GM12878 (cell line): Measurements from ENCODE around the gene TMEM61. TPM values are rescaled to one million over a fixed set of nuclear protein-coding genes. Genes with fewer than 3 reads are reported as not detected.

ENCODE experiments used
- ATAC-seq: fragments of 200-7000 bp; cut with Tn5 transposase; 3 replicates; pipeline ENCODE4 v1.9.1; 2020; ENCODE audit warnings: mild to moderate bottlenecking, moderate library complexity
- BruUV-seq: library from RNA; stranded (reverse); fragments of 400-500 nt; replicated peaks from 2 replicates; lab custom pipeline; 2021; lab: Mats Ljungman, UMichigan
- CTCF ChIA-PET: fragments of 300-600 bp; sonication (Branson Sonifier 250); formaldehyde crosslinking; extraction: SDS; loops from one replicate; lab custom pipeline; 2021; ENCODE audit warnings: inconsistent platforms; lab: Yijun Ruan, JAX
- POLR2A ChIA-PET: fragments of 350-600 bp; formaldehyde crosslinking; extraction: SDS; loops from one replicate; lab custom pipeline; 2021; ENCODE audit warnings: inconsistent platforms; lab: Charles Lee
- RAD21 ChIA-PET: fragments of 300-600 bp; sonication (Branson Sonifier 250); formaldehyde crosslinking; loops from one replicate; lab custom pipeline; 2023; ENCODE audit warnings: antibody characterized with exemption; ENCODE audit not compliant: unreplicated experiment; lab: Charles Lee
- SMC1A ChIA-PET: fragments of 300-600 bp; sonication (Branson Sonifier 250); formaldehyde crosslinking; loops from one replicate; lab custom pipeline; 2023; ENCODE audit not compliant: unreplicated experiment, uncharacterized antibody; lab: Charles Lee
- DNase-seq: peaks from one replicate; pipeline ENCODE4 v3.0.0-alpha.2; 2011; ENCODE audit warnings: low read depth, low spot score
- FAIRE-seq: peaks from 3 replicates; lab custom pipeline; 2011; peaks lifted over from hg19 to GRCh38; lab: Jason Lieb, UNC
- H2AFZ ChIP-seq: 2 replicates; pipeline ENCODE4 v1.6.0; 2011; ENCODE audit warnings: low read depth, low read length, control low read depth; ENCODE audit not compliant: control insufficient read depth
- H3K27ac ChIP-seq: 2 replicates; pipeline ENCODE4 v1.5.1; 2011; ENCODE audit warnings: control low read depth; ENCODE audit not compliant: control insufficient read depth, insufficient read depth
- H3K27me3 ChIP-seq, 2 experiments: replicated peaks in 1 of 2; 2 replicates each; pipeline versions ENCODE4 v1.6.0 to v1.6.1; 2011; ENCODE audit warnings: low read length in 1 of 2; ENCODE audit not compliant: control insufficient read depth in 2 of 2, insufficient read depth in 2 of 2
- H3K36me3 ChIP-seq, 2 experiments: 2 replicates each; pipeline ENCODE4 v1.5.1; 2011; ENCODE audit warnings: low read length in 1 of 2; ENCODE audit not compliant: control insufficient read depth in 2 of 2, insufficient read depth in 2 of 2
- H3K4me1 ChIP-seq: 2 replicates; pipeline ENCODE4 v1.6.1; 2011; ENCODE audit warnings: mild to moderate bottlenecking, low read length, moderate library complexity, mixed read lengths; ENCODE audit not compliant: control insufficient read depth, insufficient read depth
- H3K4me2 ChIP-seq: 2 replicates; pipeline ENCODE4 v1.6.0; 2011; ENCODE audit warnings: control low read depth; ENCODE audit not compliant: control insufficient read depth, insufficient read depth
- H3K4me3 ChIP-seq: fragments of 200-600 bp; sonication (generic); 2 replicates; pipeline ENCODE4 v1.5.1; 2016
- H3K79me2 ChIP-seq: 2 replicates; pipeline ENCODE4 v1.6.0; 2011; ENCODE audit warnings: low read length; ENCODE audit not compliant: control insufficient read depth, insufficient read depth
- H3K9ac ChIP-seq: 2 replicates; pipeline ENCODE4 v1.8.0; 2011; ENCODE audit warnings: low read length, control low read depth, mixed read lengths; ENCODE audit not compliant: control insufficient read depth, insufficient read depth
- H3K9me3 ChIP-seq: replicated peaks from 3 replicates; pipeline ENCODE4 v1.5.1; 2011; ENCODE audit warnings: mild to moderate bottlenecking, low read length; ENCODE audit not compliant: control insufficient read depth, insufficient read depth
- H4K20me1 ChIP-seq: 2 replicates; pipeline ENCODE4 v1.6.0; 2011; ENCODE audit not compliant: control insufficient read depth, insufficient read depth
- CEBPB ChIP-seq, 2 experiments: fragments of 150-350 bp in 1 of 2; IDR thresholded peaks; 2 replicates each; pipeline ENCODE4 v1.6.1; 2012 to 2014; ENCODE audit warnings: low read depth in 2 of 2, low read length in 2 of 2, borderline replicate concordance in 1 of 2, inconsistent platforms in 1 of 2
- CHD1 ChIP-seq: IDR thresholded peaks from 2 replicates; pipeline ENCODE4 v1.6.1; 2012; ENCODE audit warnings: low read depth, low read length, improper control_type of control experiment
- CREM ChIP-seq: IDR thresholded peaks from 2 replicates; pipeline ENCODE4 v1.6.1; 2014; ENCODE audit warnings: antibody characterized with exemption, low read depth
- DPF2 ChIP-seq: fragments of 450-650 bp; IDR thresholded peaks from 2 replicates; pipeline ENCODE4 v1.6.1; 2017; ENCODE audit warnings: mild to moderate bottlenecking
- EED ChIP-seq: sonication (generic); IDR thresholded peaks from 2 replicates; pipeline ENCODE4 v1.6.1; 2016; ENCODE audit warnings: antibody characterized with exemption, low read depth
- ELK1 ChIP-seq: IDR thresholded peaks from 2 replicates; pipeline ENCODE4 v1.6.1; 2012; ENCODE audit warnings: low read depth, low read length, improper control_type of control experiment
- GABPA ChIP-seq: IDR thresholded peaks from 2 replicates; pipeline ENCODE4 v1.6.1; 2014; ENCODE audit warnings: antibody characterized with exemption, low read depth, mild to moderate bottlenecking, inconsistent platforms
- HDAC6 ChIP-seq: fragments of 200-600 bp; sonication (generic); IDR thresholded peaks from one replicate; pipeline ENCODE4 v1.8.0; 2017; ENCODE audit warnings: antibody characterized with exemption; ENCODE audit not compliant: unreplicated experiment
- IRF3 ChIP-seq: fragments of 450-650 bp; IDR thresholded peaks from 2 replicates; pipeline ENCODE4 v1.6.1; 2014; ENCODE audit warnings: mild to moderate bottlenecking
- RELA ChIP-seq: fragments of 450-650 bp; IDR thresholded peaks from 2 replicates; pipeline ENCODE4 v1.8.0; 2014; ENCODE audit warnings: borderline replicate concordance; ENCODE audit not compliant: partially characterized antibody
- RFX5 ChIP-seq: IDR thresholded peaks from 2 replicates; pipeline ENCODE4 v1.6.1; 2011; ENCODE audit warnings: low read depth, low read length, improper control_type of control experiment
- SMAD1 ChIP-seq: fragments of 450-650 bp; IDR thresholded peaks from 2 replicates; pipeline ENCODE4 v1.6.1; 2018; ENCODE audit warnings: mild to moderate bottlenecking, low read depth; ENCODE audit not compliant: partially characterized antibody
- SREBF2 ChIP-seq: IDR thresholded peaks from 2 replicates; pipeline ENCODE4 v1.6.1; 2012; ENCODE audit warnings: mild to moderate bottlenecking, low read length
- SRF ChIP-seq, 2 experiments: IDR thresholded peaks; 2 replicates each; pipeline ENCODE4 v1.6.1; 2011; ENCODE audit warnings: low read depth in 2 of 2, low read length in 2 of 2, mild to moderate bottlenecking in 1 of 2, moderate library complexity in 1 of 2
- USF2 ChIP-seq: IDR thresholded peaks from 2 replicates; pipeline ENCODE4 v1.6.1; 2011; ENCODE audit warnings: low read depth, low read length, improper control_type of control experiment, borderline replicate concordance
- WGBS: methylation state at CpG from one replicate; pipeline ENCODE4 v1.1.6; 2016; ENCODE audit warnings: low lambda C conversion rate; ENCODE audit not compliant: insufficient replicate concordance, insufficient coverage; ENCODE audit errors: missing lambda C conversion rate; 5-methylcytosine and 5-hydroxymethylcytosine counted together
- in situ Hi-C: fragments of 300-500 bp; cut with MboI; formaldehyde crosslinking; loops from 9 replicates; pipeline ENCODE4 v1.14.3; 2018; ENCODE audit warnings: mixed read lengths
- intact Hi-C: fragments of 100-400 bp; cut with micrococcal nuclease; formaldehyde crosslinking; loops from one replicate; pipeline ENCODE4 v1.14.2; 2022; ENCODE audit not compliant: unreplicated experiment
- polyA plus RNA-seq, 11 experiments: library from polyadenylated mRNA; depleted of rRNA in 4 of 11; unstranded in 6 of 11; stranded (reverse) in 5 of 11; fragments of >200 nt; fragmentation: Nextera tagmentation in 4 of 11; fragmentation: Illumina TruSeq in 1 of 11; extraction: Ambion mirVana in 4 of 11; extraction: Trizol in 1 of 11; gene quantifications; 1 replicate in 1 of 11; 2 replicates in 10 of 11; pipeline versions ENCODE4 v1.2.1 to v1.2.3, GENCODE V29; 2011 to 2016; ENCODE audit warnings: inconsistent platforms in 2 of 11, missing spikeins in 2 of 11, low read depth in 1 of 11
- total RNA-seq, 4 experiments: library from RNA; depleted of rRNA in 3 of 4; stranded (reverse); fragments of >200 nt in 3 of 4; fragmentation: Illumina TruSeq in 1 of 4; extraction: Trizol in 1 of 4; gene quantifications; 2 replicates each; pipeline versions ENCODE4 v1.2.1 to v1.2.3, GENCODE V29; 2013 to 2021
- TF ChIP-seq, protein P1 (sequence below): fragments of 450-650 bp; IDR thresholded peaks from 2 replicates; pipeline ENCODE4 v1.6.1; 2017; ENCODE audit warnings: low read depth, mild to moderate bottlenecking, moderate library complexity
- TF ChIP-seq, protein P2 (sequence below): fragments of 450-650 bp; formaldehyde crosslinking; IDR thresholded peaks from 2 replicates; pipeline ENCODE4 v1.4.0; 2020; ENCODE audit warnings: mild to moderate bottlenecking, moderate library complexity

Gene TMEM61
- total and polyA plus RNA-seq, 10 of the 15 experiments (the other 5 are each of a cell fraction or from before 2014, with no cell fraction given) = not detected

DNA sequence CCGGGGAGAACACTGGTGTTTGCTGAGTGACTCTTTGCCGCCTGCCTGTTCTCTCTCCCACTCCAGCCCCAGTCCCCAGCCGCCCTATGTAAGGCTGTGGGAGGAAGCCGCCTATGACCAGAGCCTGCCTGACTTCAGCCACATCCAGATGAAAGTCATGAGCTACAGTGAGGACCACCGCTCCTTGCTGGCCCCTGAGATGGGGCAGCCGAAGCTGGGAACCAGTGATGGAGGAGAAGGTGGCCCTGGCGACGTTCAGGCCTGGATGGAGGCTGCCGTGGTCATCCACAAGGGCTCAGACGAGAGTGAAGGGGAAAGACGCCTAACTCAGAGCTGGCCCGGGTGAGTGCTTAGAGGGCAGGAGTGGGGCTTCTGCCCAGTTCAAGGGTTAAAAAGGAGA is 26.5 kb downstream of the TMEM61 start:
- ChIA-PET POLR2A (no interaction called here), SMC1A (interaction anchor here (1.4 kb wide), 1 partner anchor 62 kb away, joined by 4 read pairs; no protein-coding TSS in a partner anchor), CTCF (interaction anchor here (1.3 to 1.7 kb wide), 2 partner anchors 56 to 62 kb away, joined by 5 to 6 read pairs; no protein-coding TSS in a partner anchor), RAD21 (no interaction called here)
- Histone ChIP-seq H3K27me3 (no peaks in the 10 kb centered on the region; a peak in 1 of 4 replicates), H2AFZ (no peak overlapping the region), H4K20me1 (no peaks in the 10 kb centered on the region), H3K9ac (no peak overlapping the region), H3K36me3 (no peaks in the 10 kb centered on the region), H3K4me3 (no peak overlapping the region), H3K4me2 (no peak overlapping the region), H3K4me1 (no peaks in the 10 kb centered on the region), H3K27ac (no peak overlapping the region), H3K79me2 (no peaks in the 10 kb centered on the region), H3K9me3 (no peaks in the 10 kb centered on the region; the same call in 2 of the 3 replicates)
- DNase-seq (no peak), ATAC-seq (no peak), FAIRE-seq (no peak)
- intact Hi-C loops = no loop called here
- no TSS peak for BruUV-seq
- 37% methylated on average over 12 of the region's 12 CpGs for WGBS
- in situ Hi-C loops = no loop called here
- no peak for TF ChIP-seq EED
- TF ChIP-seq RFX5 = no peak
- no peak for TF ChIP-seq GABPA
- TF ChIP-seq, protein P1, sequence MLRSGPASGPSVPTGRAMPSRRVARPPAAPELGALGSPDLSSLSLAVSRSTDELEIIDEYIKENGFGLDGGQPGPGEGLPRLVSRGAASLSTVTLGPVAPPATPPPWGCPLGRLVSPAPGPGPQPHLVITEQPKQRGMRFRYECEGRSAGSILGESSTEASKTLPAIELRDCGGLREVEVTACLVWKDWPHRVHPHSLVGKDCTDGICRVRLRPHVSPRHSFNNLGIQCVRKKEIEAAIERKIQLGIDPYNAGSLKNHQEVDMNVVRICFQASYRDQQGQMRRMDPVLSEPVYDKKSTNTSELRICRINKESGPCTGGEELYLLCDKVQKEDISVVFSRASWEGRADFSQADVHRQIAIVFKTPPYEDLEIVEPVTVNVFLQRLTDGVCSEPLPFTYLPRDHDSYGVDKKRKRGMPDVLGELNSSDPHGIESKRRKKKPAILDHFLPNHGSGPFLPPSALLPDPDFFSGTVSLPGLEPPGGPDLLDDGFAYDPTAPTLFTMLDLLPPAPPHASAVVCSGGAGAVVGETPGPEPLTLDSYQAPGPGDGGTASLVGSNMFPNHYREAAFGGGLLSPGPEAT = no peak
- TF ChIP-seq CHD1 = no peak
- TF ChIP-seq RELA = no peak
- TF ChIP-seq SMAD1 = no peak
- TF ChIP-seq, protein P2, sequence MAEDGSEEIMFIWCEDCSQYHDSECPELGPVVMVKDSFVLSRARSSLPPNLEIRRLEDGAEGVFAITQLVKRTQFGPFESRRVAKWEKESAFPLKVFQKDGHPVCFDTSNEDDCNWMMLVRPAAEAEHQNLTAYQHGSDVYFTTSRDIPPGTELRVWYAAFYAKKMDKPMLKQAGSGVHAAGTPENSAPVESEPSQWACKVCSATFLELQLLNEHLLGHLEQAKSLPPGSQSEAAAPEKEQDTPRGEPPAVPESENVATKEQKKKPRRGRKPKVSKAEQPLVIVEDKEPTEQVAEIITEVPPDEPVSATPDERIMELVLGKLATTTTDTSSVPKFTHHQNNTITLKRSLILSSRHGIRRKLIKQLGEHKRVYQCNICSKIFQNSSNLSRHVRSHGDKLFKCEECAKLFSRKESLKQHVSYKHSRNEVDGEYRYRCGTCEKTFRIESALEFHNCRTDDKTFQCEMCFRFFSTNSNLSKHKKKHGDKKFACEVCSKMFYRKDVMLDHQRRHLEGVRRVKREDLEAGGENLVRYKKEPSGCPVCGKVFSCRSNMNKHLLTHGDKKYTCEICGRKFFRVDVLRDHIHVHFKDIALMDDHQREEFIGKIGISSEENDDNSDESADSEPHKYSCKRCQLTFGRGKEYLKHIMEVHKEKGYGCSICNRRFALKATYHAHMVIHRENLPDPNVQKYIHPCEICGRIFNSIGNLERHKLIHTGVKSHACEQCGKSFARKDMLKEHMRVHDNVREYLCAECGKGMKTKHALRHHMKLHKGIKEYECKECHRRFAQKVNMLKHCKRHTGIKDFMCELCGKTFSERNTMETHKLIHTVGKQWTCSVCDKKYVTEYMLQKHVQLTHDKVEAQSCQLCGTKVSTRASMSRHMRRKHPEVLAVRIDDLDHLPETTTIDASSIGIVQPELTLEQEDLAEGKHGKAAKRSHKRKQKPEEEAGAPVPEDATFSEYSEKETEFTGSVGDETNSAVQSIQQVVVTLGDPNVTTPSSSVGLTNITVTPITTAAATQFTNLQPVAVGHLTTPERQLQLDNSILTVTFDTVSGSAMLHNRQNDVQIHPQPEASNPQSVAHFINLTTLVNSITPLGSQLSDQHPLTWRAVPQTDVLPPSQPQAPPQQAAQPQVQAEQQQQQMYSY (CRISPR knock-in tag) = no peak
- TF ChIP-seq CREM = no peak
- no peak for TF ChIP-seq CEBPB (IDR thresholded peaks at IDR 0.05; ENCODE audit: borderline replicate concordance in 1 of 2, low read depth in 2 of 2, low read length in 2 of 2)
- no peak for TF ChIP-seq ELK1
- TF ChIP-seq USF2 = no peak
- TF ChIP-seq SREBF2 = no peak
- TF ChIP-seq IRF3 = no peak
- no peak for TF ChIP-seq HDAC6
- TF ChIP-seq SRF (IDR thresholded peaks at IDR 0.05; ENCODE audit: low read depth in 2 of 2, low read length in 2 of 2) = no peak
- TF ChIP-seq DPF2 = no peak
